ENCODE results near the gene PRR18.
A peak's percentile ranks its signal among the peaks of the same experiment; 100 is the strongest.

PRR18 gene

GRCh38 chr6:166333172-166333995, 25.2 kb upstream of the PRR18 start:
- DNase-seq, result peak; percentile 54

GRCh38 chr6:166331503-166332415, 23.6 kb upstream of the PRR18 start:
- DNase-seq, result no peak

DNA sequence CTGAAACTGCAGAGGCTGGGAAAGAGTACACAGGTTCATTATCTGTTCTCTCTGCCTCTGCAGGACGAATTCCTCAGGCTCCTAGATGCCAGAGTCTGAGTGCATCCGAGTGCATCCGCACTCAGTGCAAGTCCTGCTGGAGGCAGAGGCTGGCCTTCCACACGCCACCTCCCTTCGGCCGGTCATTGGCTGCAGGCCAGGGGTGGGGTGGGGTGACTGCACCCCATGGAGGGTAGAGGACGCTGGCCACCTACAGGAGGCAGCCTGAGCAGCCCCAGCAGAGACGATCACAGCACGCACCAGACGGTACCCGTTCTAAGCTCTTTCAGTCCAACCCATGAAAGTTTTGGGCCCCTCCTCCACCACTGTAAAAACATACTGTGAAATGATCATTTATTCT, 22.4 kb upstream of the PRR18 start:
- no peak for DNase-seq

- DNase-seq, result no peak
Observed at GRCh38 chr6:166325383-166326042, 17.3 kb upstream of the PRR18 start.

DNA sequence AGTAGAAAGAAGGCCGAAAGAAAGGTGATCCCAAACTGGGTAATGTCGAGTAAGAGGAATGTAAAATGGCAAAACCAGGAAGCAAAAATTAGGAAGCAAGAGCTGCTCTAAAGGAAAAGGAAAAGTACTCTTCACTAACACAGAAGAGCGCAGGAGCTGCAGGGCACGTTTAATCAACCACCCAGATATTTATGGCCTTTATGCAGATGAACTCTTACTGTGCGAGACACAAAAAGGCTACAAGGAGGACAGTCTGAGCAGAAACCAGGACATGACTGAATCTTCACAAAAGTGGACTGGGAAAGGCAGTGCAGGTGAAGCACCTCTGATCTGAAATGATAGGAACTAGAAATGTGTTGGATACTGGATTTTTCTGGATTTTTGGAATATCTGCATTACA, 15.2 kb upstream of the PRR18 start:
- no peak for DNase-seq

DNA sequence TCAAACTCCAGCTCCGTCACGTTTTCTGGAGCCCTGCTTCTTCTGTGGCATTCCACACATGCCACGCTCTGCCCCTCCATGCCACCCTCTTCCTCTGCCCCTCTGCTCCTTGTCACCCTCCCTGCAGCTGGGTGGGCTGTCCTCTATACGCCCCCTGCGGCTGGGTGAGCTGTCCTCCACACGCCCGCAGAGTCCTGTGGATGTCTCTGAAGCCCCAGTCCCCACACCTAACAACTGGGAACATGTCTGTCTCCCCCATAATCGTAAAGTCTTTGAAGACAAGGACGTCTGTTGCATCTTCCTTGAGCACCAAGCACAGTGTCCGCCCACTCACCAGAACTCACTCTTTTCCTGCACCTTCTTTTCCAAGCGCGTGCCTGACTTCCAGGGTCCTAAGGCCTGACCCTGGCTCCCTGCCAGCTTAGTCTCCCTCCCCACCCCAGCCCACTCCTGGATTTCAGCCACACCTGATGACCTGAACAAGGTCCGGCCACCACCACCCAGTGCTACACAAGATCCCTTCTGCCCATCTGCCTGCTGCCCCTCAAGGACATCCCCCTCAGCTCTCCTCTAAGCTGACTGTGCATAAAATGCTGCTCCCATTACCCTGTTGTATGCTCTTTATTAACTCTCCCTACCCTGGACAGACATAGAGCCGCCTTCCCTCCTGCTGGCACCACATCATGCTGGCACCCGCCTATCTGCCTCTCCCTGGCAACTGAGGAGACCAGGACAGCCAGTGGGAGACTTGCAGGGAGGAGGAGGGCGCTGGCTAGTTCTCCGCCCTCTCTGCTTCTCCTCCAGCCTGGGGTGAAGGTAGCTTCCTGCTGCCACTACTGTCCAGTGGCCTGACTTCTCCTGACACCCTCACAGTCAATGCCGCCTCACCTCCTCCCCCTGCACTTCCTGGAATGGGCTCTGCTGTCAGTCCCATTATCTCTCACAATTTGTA, 10.7 kb upstream of the PRR18 start:
- DNase-seq, result no peak

GRCh38 chr6:166318227-166318626, 10.0 kb upstream of the PRR18 start:
- DNase-seq, result no peak

GRCh38 chr6:166317261-166318212, 9.3 kb upstream of the PRR18 start:
- DNase-seq, result no peak

GRCh38 chr6:166315436-166315835, 7.2 kb upstream of the PRR18 start:
- DNase-seq, result no peak

DNA sequence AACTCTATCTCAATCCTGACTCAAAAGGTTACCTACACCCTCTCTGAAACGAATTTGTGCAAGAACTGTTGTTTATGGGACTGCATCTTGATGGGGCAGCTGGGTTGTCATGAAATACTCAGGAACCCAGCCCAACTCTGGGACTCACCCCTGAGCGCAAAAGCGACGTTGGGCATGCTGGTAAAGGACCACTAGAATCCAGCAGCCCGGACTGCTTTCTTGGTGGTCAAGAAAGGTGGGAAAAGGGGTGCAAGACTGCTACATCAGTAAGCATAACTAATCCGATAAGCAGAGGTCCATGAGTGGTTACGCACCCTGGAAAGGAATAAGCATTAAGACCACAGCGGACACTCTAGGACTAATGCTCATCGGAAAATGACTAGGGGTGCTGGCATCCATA, 6.3 kb upstream of the PRR18 start:
- DNase-seq, result no peak

GRCh38 chr6:166313255-166314070, 5.3 kb upstream of the PRR18 start:
- DNase-seq, result peak; percentile 55

- no peak for DNase-seq
Observed at GRCh38 chr6:166312832-166313231, 4.6 kb upstream of the PRR18 start.

GRCh38 chr6:166310634-166311033, 2.4 kb upstream of the PRR18 start:
- DNase-seq, result no peak

DNA sequence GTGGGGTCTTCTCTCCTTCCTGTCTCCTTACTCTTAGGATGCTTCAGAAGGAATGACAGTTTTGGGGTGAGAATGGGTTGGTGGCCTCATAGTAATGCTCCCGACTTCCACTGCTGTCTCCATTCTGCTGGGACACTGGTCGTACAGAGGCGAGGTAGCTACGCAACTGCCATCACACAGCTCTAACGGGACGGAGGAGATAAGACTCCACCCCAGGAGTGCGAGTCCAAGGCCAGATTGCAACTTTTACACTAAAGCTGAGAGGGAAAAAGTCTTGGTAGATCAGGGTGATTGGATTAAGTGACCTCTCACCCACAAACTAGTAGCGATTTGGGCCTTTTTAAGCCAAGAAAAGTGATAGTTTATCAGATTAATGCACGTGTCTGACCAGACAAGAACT, 1.8 kb upstream of the PRR18 start:
- DNase-seq, result no peak

DNA sequence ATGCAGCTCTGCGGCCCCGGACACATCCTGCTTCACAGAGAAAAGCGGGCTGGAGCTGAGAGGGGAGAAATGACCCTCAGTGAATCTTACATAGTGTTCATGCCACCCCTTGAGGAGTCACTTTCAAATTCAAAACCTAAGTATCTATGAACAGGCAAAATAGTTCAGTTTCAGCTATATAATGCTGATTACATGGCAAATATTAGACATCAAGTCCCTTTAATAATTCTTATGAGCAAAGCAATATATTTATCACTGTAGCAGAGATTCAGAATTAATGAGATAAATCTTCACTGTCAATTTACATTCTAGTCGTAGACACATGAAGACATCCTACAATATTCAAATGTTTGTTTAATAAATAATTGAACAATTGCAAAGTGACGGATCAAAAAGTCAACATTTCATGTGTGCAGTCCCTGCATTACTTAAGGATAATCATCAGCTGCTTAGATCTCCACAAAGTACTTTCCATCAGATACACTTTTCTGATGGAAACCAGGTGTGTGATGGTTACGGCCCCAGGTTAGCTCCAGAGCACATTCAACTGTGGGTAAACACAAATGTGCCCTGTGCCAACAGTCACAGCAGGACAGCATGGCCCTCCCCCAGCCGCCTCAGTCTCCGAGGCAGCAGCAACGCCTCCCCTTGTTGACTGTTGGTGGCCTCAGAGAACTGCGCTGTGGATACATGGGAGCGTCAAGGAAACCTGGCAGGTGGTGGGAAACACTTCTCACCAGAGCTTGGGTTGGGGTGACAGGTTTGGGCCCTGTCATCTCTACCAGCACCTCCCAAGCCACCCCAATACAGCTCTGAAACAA, 787 bp upstream of the PRR18 start:
- DNase-seq, result no peak

DNA sequence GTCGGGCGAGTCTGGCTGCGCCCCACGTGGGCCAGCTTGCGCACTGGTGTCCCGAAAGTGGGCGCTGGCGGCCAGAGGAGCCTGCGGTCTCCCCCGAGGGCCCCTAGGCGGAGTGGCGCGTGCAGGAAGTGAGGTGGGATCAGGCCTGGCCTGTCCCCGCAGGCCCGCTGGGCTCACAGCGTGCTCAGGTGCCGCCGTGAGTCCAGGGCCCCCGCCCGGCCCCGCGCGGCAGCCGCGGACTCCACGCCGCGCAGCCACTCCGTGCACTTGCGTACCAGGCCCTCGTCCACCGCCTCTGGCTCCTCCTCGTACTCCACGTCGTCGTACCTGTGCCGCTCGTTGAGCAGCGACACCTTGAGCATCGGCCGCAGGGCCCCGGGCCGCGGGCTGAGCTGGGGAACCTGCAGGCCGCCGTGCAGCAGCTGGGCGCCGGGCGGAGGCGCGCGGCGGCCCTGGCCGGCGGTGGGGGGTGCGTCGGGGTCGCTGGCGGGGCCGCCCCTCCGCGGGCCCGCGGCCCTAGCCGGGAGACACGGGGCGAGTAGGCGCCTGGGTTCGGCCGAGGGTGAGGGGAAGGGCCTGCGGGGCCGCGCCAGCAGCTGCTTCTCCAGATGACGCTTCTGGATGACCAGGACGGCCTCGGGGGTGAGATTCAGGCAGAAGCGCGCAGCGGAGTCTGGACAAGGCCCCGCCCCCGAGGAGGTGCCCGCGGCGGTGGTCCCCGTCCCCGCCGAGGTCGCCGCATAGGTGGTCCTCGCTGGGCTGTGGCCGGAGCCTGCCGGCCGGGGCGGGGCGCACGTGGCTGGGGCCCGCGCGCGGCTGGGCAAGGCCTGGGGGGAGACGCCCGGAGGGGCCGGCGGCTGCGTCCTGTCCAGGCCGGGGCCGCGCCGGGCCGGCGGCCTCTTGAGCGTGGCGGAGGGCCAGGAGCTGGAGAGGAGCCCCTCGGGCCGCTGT, 835 bp downstream of the PRR18 start:
- DNase-seq, result peak; percentile 10

DNA sequence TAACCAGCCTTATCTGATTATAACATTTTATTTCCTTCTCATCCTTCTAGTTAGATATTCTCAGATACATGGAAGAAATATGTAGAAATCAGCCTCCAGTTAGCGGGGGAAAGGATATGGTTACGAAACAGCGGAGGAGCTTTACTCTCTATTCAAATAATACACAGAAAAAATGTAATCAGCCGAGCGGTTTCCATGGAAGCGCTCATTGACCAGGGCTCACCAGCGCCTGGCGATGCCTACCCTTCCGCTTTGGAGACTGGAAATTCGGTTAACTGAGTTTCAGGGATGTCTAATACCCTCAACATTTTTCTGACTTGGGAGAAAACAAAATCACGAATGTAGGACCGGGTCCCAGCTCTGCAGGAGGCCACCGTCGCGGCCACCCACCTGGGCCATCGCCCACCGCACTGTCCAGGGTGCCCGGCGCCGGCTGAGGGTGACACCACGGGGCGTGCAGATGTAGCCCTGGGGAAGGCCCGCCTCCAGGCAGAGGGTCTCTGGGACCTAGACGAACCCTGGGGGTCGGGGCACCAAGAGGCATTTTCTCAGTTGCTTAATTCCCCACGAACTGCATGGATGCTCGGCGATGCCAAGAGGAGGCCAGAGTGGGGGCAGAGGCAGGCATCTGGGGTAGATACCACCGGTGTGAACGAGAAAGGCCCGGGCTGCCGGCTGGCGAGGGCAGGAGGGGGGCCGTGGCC, 1.7 kb downstream of the PRR18 start:
- DNase-seq, result no peak
